ENCODE results near the gene HJV. TPM values are rescaled to one million over a fixed set of nuclear protein-coding genes. Genes with fewer than 3 reads are reported as not detected.
"Not testable (repeated sequence)": the region's sequence is repeated elsewhere in the genome, so short reads cannot be mapped to it uniquely, and the experiment has no call there.

HJV gene
- total and polyA plus RNA-seq, 2 of the 13 experiments (the other 11 are each of a cell fraction or from before 2014, with no cell fraction given) = 0.18 TPM; not detected in 1

GRCh38 chr1:146051852-146052676 is 30.5 kb upstream of the HJV start (continued):
- peak; percentile 80 for TF ChIP-seq MXD4 (CRISPR knock-in tag; IDR thresholded peaks at IDR 0.05)
- peak; percentile 98 for TF ChIP-seq MAFF (IDR thresholded peaks at IDR 0.05; ENCODE audit: low read depth, low read length)
- TF ChIP-seq ZNF501 (CRISPR knock-in tag; IDR thresholded peaks at IDR 0.05) = peak; percentile 50; the same call in 1 of the 2 replicates
- peak; percentile 54; the same call in 1 of the 2 replicates for TF ChIP-seq KLF12 (CRISPR knock-in tag; IDR thresholded peaks at IDR 0.05; ENCODE audit: borderline replicate concordance)
- TF ChIP-seq ZNF709 (CRISPR knock-in tag; IDR thresholded peaks at IDR 0.05) = peak; percentile 72
- TF ChIP-seq ELF1 (CRISPR knock-in tag; IDR thresholded peaks at IDR 0.05) = peak; percentile 25; the same call in 1 of the 2 replicates
- TF ChIP-seq SSRP1 (CRISPR knock-in tag; IDR thresholded peaks at IDR 0.05) = peak; percentile 99
- TF ChIP-seq STAT6 (CRISPR knock-in tag; IDR thresholded peaks at IDR 0.05; ENCODE audit: borderline replicate concordance) = peak; percentile 86; the same call in 1 of the 2 replicates
- TF ChIP-seq MED8 (CRISPR knock-in tag; IDR thresholded peaks at IDR 0.05; ENCODE audit: insufficient replicate concordance) = peak; percentile 99
- TF ChIP-seq ZKSCAN8 (CRISPR knock-in tag; IDR thresholded peaks at IDR 0.05; ENCODE audit: borderline replicate concordance) = peak; percentile 88; the same call in 1 of the 2 replicates
- 0 out of 2 replicates have a peak, but pooled peaks have one; percentile 85 for TF ChIP-seq ZNF75D (CRISPR knock-in tag; IDR thresholded peaks at IDR 0.05; ENCODE audit: borderline replicate concordance)
- TF ChIP-seq HOXD1 (CRISPR knock-in tag; IDR thresholded peaks at IDR 0.05) = peak; percentile 63; the same call in 1 of the 2 replicates
- TF ChIP-seq NKX3-1 (CRISPR knock-in tag; IDR thresholded peaks at IDR 0.05) = peak; percentile 97
- peak; percentile 44 for TF ChIP-seq SP2 (CRISPR knock-in tag; IDR thresholded peaks at IDR 0.05)
- peak; percentile 92 for TF ChIP-seq JDP2 (CRISPR knock-in tag; IDR thresholded peaks at IDR 0.05; ENCODE audit: borderline replicate concordance)
- peak; percentile 99 for TF ChIP-seq ZSCAN5A (CRISPR knock-in tag; IDR thresholded peaks at IDR 0.05; ENCODE audit: borderline replicate concordance)
- TF ChIP-seq SOX6 (IDR thresholded peaks at IDR 0.05) = not testable (repeated sequence)
- peak; percentile 67 for TF ChIP-seq SOX6 (CRISPR knock-in tag; IDR thresholded peaks at IDR 0.05)
- TF ChIP-seq ZNF441 (CRISPR knock-in tag; IDR thresholded peaks at IDR 0.05; ENCODE audit: borderline replicate concordance) = peak; percentile 54; the same call in 1 of the 2 replicates
- TF ChIP-seq STAT5B (CRISPR knock-in tag; IDR thresholded peaks at IDR 0.05) = peak; percentile 99
- peak; percentile 96 for TF ChIP-seq ZNF205 (CRISPR knock-in tag; IDR thresholded peaks at IDR 0.05)
- TF ChIP-seq THRA (CRISPR knock-in tag; IDR thresholded peaks at IDR 0.05; ENCODE audit: borderline replicate concordance) = peak; percentile 85
- peak; percentile 82; the same call in 1 of the 2 replicates for TF ChIP-seq NFKBIZ (CRISPR knock-in tag; IDR thresholded peaks at IDR 0.05)
- TF ChIP-seq RARA (CRISPR knock-in tag; IDR thresholded peaks at IDR 0.05) = peak; percentile 57; the same call in 1 of the 2 replicates
- peak; percentile 96 for TF ChIP-seq KLF11 (CRISPR knock-in tag; IDR thresholded peaks at IDR 0.05)
- peak; percentile 65 for TF ChIP-seq ARHGAP35 (CRISPR knock-in tag; IDR thresholded peaks at IDR 0.05; ENCODE audit: borderline replicate concordance)
